ENCODE measurements around the gene KRTAP7-1. TPM values are rescaled to one million over a fixed set of nuclear protein-coding genes. Genes with fewer than 3 reads are reported as not detected.

Gene KRTAP7-1, protein sequence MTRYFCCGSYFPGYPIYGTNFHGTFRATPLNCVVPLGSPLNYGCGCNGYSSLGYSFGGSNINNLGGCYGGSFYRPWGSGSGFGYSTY
- total RNA-seq = not detected

DNA sequence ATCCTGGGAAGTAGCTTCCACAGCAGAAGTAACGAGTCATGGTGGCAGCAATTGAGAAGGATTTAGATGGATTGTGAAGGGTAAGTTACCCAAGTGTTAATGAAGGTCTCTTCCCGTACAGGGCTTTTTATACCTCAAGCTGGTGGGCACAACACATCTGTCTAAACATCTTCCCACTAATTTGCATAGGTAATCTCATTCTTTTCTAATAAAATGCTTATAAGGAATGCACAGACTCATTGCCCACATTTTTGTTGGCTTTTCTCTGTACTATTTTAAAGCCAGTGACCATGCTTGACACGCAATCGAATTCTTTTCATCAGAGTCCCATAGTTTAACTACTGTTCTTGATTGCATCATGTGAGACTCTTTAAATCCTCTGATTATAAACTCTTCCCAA, at the start of gene KRTAP7-1:
Gene KRTAP7-1, minus strand, starts transcription at position 101 of the 400 bp plus-strand sequence. Its CDS starts 61 bp downstream, at position 40.
- no peak within 1 kb of the TSS for H3K4me3 ChIP-seq
- TF ChIP-seq, protein P1, sequence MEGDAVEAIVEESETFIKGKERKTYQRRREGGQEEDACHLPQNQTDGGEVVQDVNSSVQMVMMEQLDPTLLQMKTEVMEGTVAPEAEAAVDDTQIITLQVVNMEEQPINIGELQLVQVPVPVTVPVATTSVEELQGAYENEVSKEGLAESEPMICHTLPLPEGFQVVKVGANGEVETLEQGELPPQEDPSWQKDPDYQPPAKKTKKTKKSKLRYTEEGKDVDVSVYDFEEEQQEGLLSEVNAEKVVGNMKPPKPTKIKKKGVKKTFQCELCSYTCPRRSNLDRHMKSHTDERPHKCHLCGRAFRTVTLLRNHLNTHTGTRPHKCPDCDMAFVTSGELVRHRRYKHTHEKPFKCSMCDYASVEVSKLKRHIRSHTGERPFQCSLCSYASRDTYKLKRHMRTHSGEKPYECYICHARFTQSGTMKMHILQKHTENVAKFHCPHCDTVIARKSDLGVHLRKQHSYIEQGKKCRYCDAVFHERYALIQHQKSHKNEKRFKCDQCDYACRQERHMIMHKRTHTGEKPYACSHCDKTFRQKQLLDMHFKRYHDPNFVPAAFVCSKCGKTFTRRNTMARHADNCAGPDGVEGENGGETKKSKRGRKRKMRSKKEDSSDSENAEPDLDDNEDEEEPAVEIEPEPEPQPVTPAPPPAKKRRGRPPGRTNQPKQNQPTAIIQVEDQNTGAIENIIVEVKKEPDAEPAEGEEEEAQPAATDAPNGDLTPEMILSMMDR (IDR thresholded peaks at IDR 0.05) = no peak
- H3K27ac ChIP-seq = no peak within 1 kb of the TSS
- H3K4me1 ChIP-seq = no peaks in the 10 kb centered on the region
- no peaks in the 10 kb centered on the region for H3K27me3 ChIP-seq
- no peak for DNase-seq (ENCODE audit: low spot score in 2 of 2)
- no peaks in the 10 kb centered on the region for H3K36me3 ChIP-seq
- peaks cover 0 to 9% of the 10 kb centered on the region in 2 donors for H3K9me3 ChIP-seq
- intact Hi-C loops (cut with DNase I; ENCODE audit: low total_unique reads) = no loop called here

- TF ChIP-seq POLR2A (IDR thresholded peaks at IDR 0.05) (no peak), POLR2AphosphoS5 (IDR thresholded peaks at IDR 0.05) (no peak)
- TF ChIP-seq, protein P1 (IDR thresholded peaks at IDR 0.05) = no peak
Observed at GRCh38 chr21:30874526-30874925, 45.0 kb upstream of the KRTAP7-1 start.

GRCh38 chr21:30847627-30848500, 18.3 kb upstream of the KRTAP7-1 start:
- TF ChIP-seq, protein P1 (IDR thresholded peaks at IDR 0.05) = no peak
- TF ChIP-seq POLR2A (IDR thresholded peaks at IDR 0.05) (no peak), POLR2AphosphoS5 (IDR thresholded peaks at IDR 0.05) (no peak)
- no peak overlapping the region for H3K4me3 ChIP-seq
- no peaks in the 10 kb centered on the region for H3K4me1 ChIP-seq
- no peaks in the 10 kb centered on the region for H3K9me3 ChIP-seq
- intact Hi-C loops (cut with DNase I; ENCODE audit: low total_unique reads) = no loop called here
- H3K27ac ChIP-seq = no peak overlapping the region
- no peak for DNase-seq (ENCODE audit: low spot score in 2 of 2)
- H3K36me3 ChIP-seq = no peaks in the 10 kb centered on the region
- H3K27me3 ChIP-seq = no peaks in the 10 kb centered on the region

More at GRCh38 chr21:30874526-30874925, 45.0 kb upstream of the KRTAP7-1 start:
- intact Hi-C loops (cut with DNase I; ENCODE audit: low total_unique reads) = no loop called here
- Histone ChIP-seq H3K27ac (no peak overlapping the region), H3K9me3 (peaks cover 0 to 3% of the 10 kb centered on the region in 2 donors), H3K4me3 (no peak overlapping the region), H3K4me1 (no peaks in the 10 kb centered on the region), H3K36me3 (no peaks in the 10 kb centered on the region), H3K27me3 (no peaks in the 10 kb centered on the region)
- no peak for DNase-seq (ENCODE audit: low spot score in 2 of 2)

- no peak for DNase-seq (ENCODE audit: low spot score in 2 of 2)
- TF ChIP-seq, protein P1 (IDR thresholded peaks at IDR 0.05) = no peak
- TF ChIP-seq POLR2A (IDR thresholded peaks at IDR 0.05) = no peak
- no peak for TF ChIP-seq POLR2AphosphoS5 (IDR thresholded peaks at IDR 0.05)
- H3K27ac ChIP-seq = no peak overlapping the region
- H3K9me3 ChIP-seq = no peaks in the 10 kb centered on the region
- no peaks in the 10 kb centered on the region for H3K27me3 ChIP-seq
- H3K36me3 ChIP-seq = no peaks in the 10 kb centered on the region
- no peak overlapping the region for H3K4me3 ChIP-seq
- H3K4me1 ChIP-seq = no peaks in the 10 kb centered on the region
- intact Hi-C loops (cut with DNase I; ENCODE audit: low total_unique reads) = no loop called here
Observed at GRCh38 chr21:30842990-30843389, 13.4 kb upstream of the KRTAP7-1 start.

DNA sequence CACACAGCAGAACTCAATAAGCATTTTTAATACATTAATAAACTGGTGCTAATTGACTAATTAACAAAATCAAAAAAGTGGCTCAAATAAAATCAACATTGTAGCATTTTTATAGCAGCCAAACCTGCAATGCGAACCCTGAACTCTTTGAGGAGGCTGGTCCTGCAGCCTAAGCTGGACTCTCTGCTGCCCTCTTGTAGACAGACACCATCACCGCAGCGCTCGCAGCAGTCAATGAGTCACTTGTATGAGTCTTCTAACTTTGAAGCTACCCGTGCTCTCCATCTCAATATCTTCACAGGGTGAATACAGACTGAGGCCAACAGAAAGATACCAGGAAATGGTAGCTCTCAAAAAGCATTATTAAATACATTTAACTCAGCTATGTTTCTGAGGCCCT, 9.7 kb upstream of the KRTAP7-1 start:
- DNase-seq (ENCODE audit: low spot score in 2 of 2) = no peak
- Histone ChIP-seq H3K27me3 (no peaks in the 10 kb centered on the region), H3K27ac (no peak overlapping the region), H3K36me3 (no peaks in the 10 kb centered on the region), H3K4me3 (no peak overlapping the region), H3K4me1 (no peaks in the 10 kb centered on the region), H3K9me3 (no peaks in the 10 kb centered on the region)
- intact Hi-C loops (cut with DNase I; ENCODE audit: low total_unique reads) = no loop called here
- TF ChIP-seq POLR2A (IDR thresholded peaks at IDR 0.05) (no peak), POLR2AphosphoS5 (IDR thresholded peaks at IDR 0.05) (no peak)
- TF ChIP-seq, protein P1 (IDR thresholded peaks at IDR 0.05) = no peak
